HCT116 (cell line): ENCODE measurements around the gene OLFML3. TPM values are rescaled to one million over a fixed set of nuclear protein-coding genes. Genes with fewer than 3 reads are reported as not detected.

ENCODE experiments used
- ATAC-seq: fragments of 200-7000 bp; cut with Tn5 transposase; 2 replicates; pipeline ENCODE4 v1.9.1; 2020; ENCODE audit warnings: mild to moderate bottlenecking, moderate library complexity
- BruUV-seq: library from RNA; stranded (reverse); fragments of 400-500 nt; replicated peaks from 2 replicates; lab custom pipeline; 2021; lab: Mats Ljungman, UMichigan
- CTCF ChIA-PET: fragments of 300-600 bp; sonication (Branson Sonifier 250); formaldehyde crosslinking; loops from one replicate; lab custom pipeline; 2021; ENCODE audit warnings: antibody characterized with exemption; lab: Charles Lee
- POLR2A ChIA-PET: fragments of 300-600, 350-600 bp; sonication (Branson Sonifier 250); formaldehyde crosslinking; loops from one replicate; lab custom pipeline; 2021; ENCODE audit warnings: antibody characterized with exemption; lab: Charles Lee
- RAD21 ChIA-PET, 2 experiments: fragments of 300-600 bp; sonication (Branson Sonifier 250); formaldehyde crosslinking; loops; one replicate each; lab custom pipeline; 2023; ENCODE audit warnings: low total read pairs in 2 of 2; ENCODE audit not compliant: uncharacterized antibody in 2 of 2, unreplicated experiment in 2 of 2, low non-redundant PET in 1 of 2; lab: Charles Lee
- DNase-seq: peaks from one replicate; pipeline ENCODE4 v3.0.0-alpha.2; 2010; ENCODE audit warnings: low read depth, low spot score
- H2AFZ ChIP-seq: fragments of 200-600 bp; shearing (Covaris generic), sonication (generic); 2 replicates; pipeline ENCODE4 v1.6.1; 2017; ENCODE audit warnings: low read depth, mixed run types, mixed read lengths, antibody characterized with exemption, low read length; ENCODE audit not compliant: poor library complexity, severe bottlenecking
- H3K27ac ChIP-seq: 2 replicates; pipeline ENCODE4 v1.5.1; 2012; ENCODE audit warnings: low read depth, low read length
- H3K27me3 ChIP-seq: fragments of 200-600 bp; sonication (generic); 2 replicates; pipeline ENCODE4 v1.6.1; 2016; ENCODE audit warnings: mixed run types, low read length, mixed read lengths; ENCODE audit not compliant: insufficient read depth
- H3K36me3 ChIP-seq, 2 experiments: fragments of 200-500 bp in 1 of 2; fragments of 200-600 bp in 1 of 2; sonication (Bioruptor generic) in 1 of 2; sonication (generic) in 1 of 2; 2 replicates each; pipeline versions ENCODE4 v1.5.1 to v1.6.1; 2014 to 2016; ENCODE audit warnings: low read length in 2 of 2, inconsistent platforms in 1 of 2, mixed read lengths in 1 of 2, mixed run types in 1 of 2; ENCODE audit not compliant: insufficient read depth in 2 of 2, control insufficient read depth in 1 of 2
- H3K4me1 ChIP-seq, 2 experiments: fragments of 200-600 bp in 1 of 2; sonication (generic) in 1 of 2; 2 replicates each; pipeline versions ENCODE4 v1.5.1 to v1.6.1; 2012 to 2017; ENCODE audit warnings: low read length in 2 of 2, inconsistent platforms in 1 of 2, mild to moderate bottlenecking in 1 of 2, mixed read lengths in 1 of 2, mixed run types in 1 of 2, moderate library complexity in 1 of 2; ENCODE audit not compliant: insufficient read depth in 2 of 2, control insufficient read depth in 1 of 2
- H3K4me2 ChIP-seq: fragments of 200-600 bp; sonication (generic); 2 replicates; pipeline ENCODE4 v1.6.1; 2017; ENCODE audit warnings: mixed run types, low read length, mixed read lengths
- H3K4me3 ChIP-seq, 2 experiments: fragments of 200-600 bp in 1 of 2; sonication (generic) in 1 of 2; replicated peaks in 1 of 2; 2 replicates each; pipeline ENCODE4 v1.5.1; 2011 to 2016; ENCODE audit warnings: low read length in 2 of 2, control low read depth in 1 of 2, low read depth in 1 of 2, mild to moderate bottlenecking in 1 of 2, mixed read lengths in 1 of 2, mixed run types in 1 of 2
- H3K79me2 ChIP-seq: fragments of 200-600 bp; sonication (generic); 2 replicates; pipeline ENCODE4 v1.6.1; 2017; ENCODE audit warnings: mild to moderate bottlenecking, mixed run types, low read length, moderate library complexity, mixed read lengths; ENCODE audit not compliant: insufficient read depth
- H3K9ac ChIP-seq: fragments of 200-600 bp; sonication (generic); 2 replicates; pipeline ENCODE4 v1.6.1; 2016; ENCODE audit warnings: low read length, mixed read lengths
- H3K9me2 ChIP-seq: fragments of 200-600 bp; sonication (generic), shearing (Covaris generic); 2 replicates; pipeline ENCODE4 v1.6.1; 2017; ENCODE audit warnings: mixed run types, mild to moderate bottlenecking, moderate library complexity; ENCODE audit not compliant: insufficient read depth
- H3K9me3 ChIP-seq, 2 experiments: fragments of 200-500 bp in 1 of 2; fragments of 200-600 bp in 1 of 2; sonication (Bioruptor generic) in 1 of 2; sonication (generic) in 1 of 2; 2 replicates each; pipeline ENCODE4 v1.6.1; 2014 to 2017; ENCODE audit warnings: low read length in 2 of 2, mixed read lengths in 2 of 2, inconsistent platforms in 1 of 2, low read depth in 1 of 2, mild to moderate bottlenecking in 1 of 2, mixed run types in 1 of 2, moderate library complexity in 1 of 2; ENCODE audit not compliant: control insufficient read depth in 1 of 2, insufficient read depth in 1 of 2
- H4K20me1 ChIP-seq: fragments of 200-600 bp; sonication (generic), shearing (Covaris generic); 2 replicates; pipeline ENCODE4 v1.6.1; 2017; ENCODE audit warnings: mixed run types, mild to moderate bottlenecking, moderate library complexity; ENCODE audit not compliant: insufficient read depth
- CBX3 ChIP-seq: IDR thresholded peaks from 2 replicates; pipeline ENCODE4 v1.6.1; 2012; ENCODE audit warnings: low read depth
- CEBPB ChIP-seq: IDR thresholded peaks from 2 replicates; pipeline ENCODE4 v1.6.1; 2012; ENCODE audit warnings: low read depth
- EGR1 ChIP-seq: IDR thresholded peaks from 2 replicates; pipeline ENCODE4 v1.6.1; 2012; ENCODE audit warnings: low read depth
- EZH2 ChIP-seq: fragments of 200-600 bp; sonication (generic); IDR thresholded peaks from 2 replicates; pipeline ENCODE4 v1.6.1; 2017; ENCODE audit warnings: antibody characterized with exemption, mixed run types
- RAD21 ChIP-seq: IDR thresholded peaks from 2 replicates; pipeline ENCODE4 v1.6.1; 2012; ENCODE audit warnings: low read depth, mild to moderate bottlenecking
- SP1 ChIP-seq: IDR thresholded peaks from 2 replicates; pipeline ENCODE4 v1.6.1; 2012; ENCODE audit warnings: low read depth
- TCF7L2 ChIP-seq: IDR thresholded peaks from 2 replicates; pipeline ENCODE4 v1.7.0; 2011; ENCODE audit warnings: borderline replicate concordance, inconsistent platforms; ENCODE audit not compliant: insufficient read depth, insufficient read length; ENCODE audit errors: extremely low read depth
- YY1 ChIP-seq: IDR thresholded peaks from 2 replicates; pipeline ENCODE4 v1.6.1; 2011; ENCODE audit warnings: low read length, low read depth, moderate library complexity, mild to moderate bottlenecking; ENCODE audit not compliant: insufficient replicate concordance; ENCODE audit errors: extremely low read depth
- ZFX ChIP-seq: fragments of 450-650 bp; IDR thresholded peaks from 2 replicates; pipeline ENCODE4 v1.6.1; 2017
- ZNF274 ChIP-seq: fragments of 200-500 bp; sonication (Bioruptor generic); IDR thresholded peaks from 2 replicates; pipeline ENCODE4 v1.6.1; 2014; ENCODE audit warnings: mild to moderate bottlenecking, low read depth, low read length, inconsistent platforms
- intact Hi-C: fragments of 100-400 bp; cut with micrococcal nuclease; formaldehyde crosslinking; loops from 2 replicates; pipeline ENCODE4 v1.10.0; 2022
- total RNA-seq: library from RNA; stranded (reverse); gene quantifications from one replicate; pipeline ENCODE4 v1.2.1, GENCODE V29; 2021; ENCODE audit not compliant: unreplicated experiment
- TF ChIP-seq, protein P1 (sequence below): IDR thresholded peaks from 2 replicates; pipeline ENCODE4 v1.6.1; 2012

OLFML3 gene
- total RNA-seq, 1 experiment from 2014 or later: 0.25 TPM

DNA sequence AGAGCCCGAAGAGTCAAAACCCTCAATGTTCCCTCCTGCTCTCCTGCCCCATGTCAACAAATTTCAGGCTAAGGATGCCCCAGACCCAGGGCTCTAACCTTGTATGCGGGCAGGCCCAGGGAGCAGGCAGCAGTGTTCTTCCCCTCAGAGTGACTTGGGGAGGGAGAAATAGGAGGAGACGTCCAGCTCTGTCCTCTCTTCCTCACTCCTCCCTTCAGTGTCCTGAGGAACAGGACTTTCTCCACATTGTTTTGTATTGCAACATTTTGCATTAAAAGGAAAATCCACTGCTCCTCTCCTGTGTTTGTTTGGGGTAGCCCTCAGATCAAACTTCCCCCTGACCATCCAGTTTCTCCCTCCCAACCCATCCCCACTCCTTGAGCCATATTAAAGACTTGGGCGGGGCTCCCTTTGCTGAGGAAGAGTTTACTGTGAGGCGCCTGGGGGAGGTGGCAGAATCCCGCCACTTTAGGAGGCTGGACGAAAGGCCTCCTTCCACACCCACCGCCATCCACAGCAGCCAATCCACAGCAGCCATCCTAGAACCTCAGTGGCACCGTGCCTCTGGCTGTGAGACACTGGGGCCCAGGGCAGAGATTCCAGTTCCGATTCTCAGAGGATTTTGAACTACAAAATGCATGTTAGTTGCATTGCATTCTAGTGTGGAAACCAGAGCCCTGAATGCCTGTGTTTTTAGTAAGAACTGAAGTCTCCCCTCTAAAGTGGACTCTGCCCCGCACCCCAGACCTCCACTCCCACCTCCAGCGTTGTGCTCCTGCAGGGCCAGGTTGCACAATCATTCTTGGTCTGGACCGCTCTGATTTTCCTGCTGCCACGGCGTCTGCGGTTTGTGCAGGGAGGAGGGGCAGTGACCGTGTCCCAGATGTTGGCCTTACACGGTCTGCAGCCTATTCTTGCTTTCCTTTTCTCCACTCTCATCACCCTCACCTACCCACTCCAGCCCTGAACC is 3.0 kb downstream of the OLFML3 start:
- Histone ChIP-seq H3K27me3 (no peaks in the 10 kb centered on the region), H3K9ac (no peak overlapping the region), H2AFZ (no peak overlapping the region), H3K79me2 (no peaks in the 10 kb centered on the region), H3K36me3 (no peaks in the 10 kb centered on the region), H4K20me1 (no peaks in the 10 kb centered on the region), H3K9me2 (no peaks in the 10 kb centered on the region), H3K27ac (no peak overlapping the region), H3K4me1 (peaks cover 5 to 7% of the 10 kb centered on the region in 2 experiments; a peak in 3 of 4 replicates), H3K4me3 (no peak overlapping the region), H3K4me2 (no peak overlapping the region), H3K9me3 (no peaks in the 10 kb centered on the region)
- CTCF ChIA-PET: no interaction called here
- RAD21 ChIA-PET: no interaction called here
- intact Hi-C loops: no loop called here
- POLR2A ChIA-PET: no interaction called here
- TF ChIP-seq SP1: no peak
- no peak for TF ChIP-seq TCF7L2
- TF ChIP-seq EZH2: no peak
- TF ChIP-seq ZNF274: no peak
- no peak for TF ChIP-seq EGR1
- no peak for TF ChIP-seq ZFX
- BruUV-seq: no TSS peak
- ATAC-seq (no peak), DNase-seq (no peak)

- DNase-seq: no peak
- H3K4me1 ChIP-seq: peaks cover 5 to 7% of the 10 kb centered on the region in 2 experiments; a peak in 3 of 4 replicates
- CTCF ChIA-PET: no interaction called here
- no peak for ATAC-seq
- no peaks in the 10 kb centered on the region for H3K79me2 ChIP-seq
- H3K9me3 ChIP-seq: no peaks in the 10 kb centered on the region
- no peaks in the 10 kb centered on the region for H4K20me1 ChIP-seq
- H2AFZ ChIP-seq: no peak overlapping the region
- no peak overlapping the region for H3K4me3 ChIP-seq
- H3K4me2 ChIP-seq: no peak overlapping the region
- TF ChIP-seq CEBPB: no peak
- TF ChIP-seq, protein P1, sequence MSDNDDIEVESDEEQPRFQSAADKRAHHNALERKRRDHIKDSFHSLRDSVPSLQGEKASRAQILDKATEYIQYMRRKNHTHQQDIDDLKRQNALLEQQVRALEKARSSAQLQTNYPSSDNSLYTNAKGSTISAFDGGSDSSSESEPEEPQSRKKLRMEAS: no peak
- no peak for TF ChIP-seq RAD21
- no peak for TF ChIP-seq CBX3
- no peak for TF ChIP-seq YY1
- TF ChIP-seq, all 23 proteins: peak for 0
- POLR2A ChIA-PET: no interaction called here
- Histone ChIP-seq H3K27me3 (no peaks in the 10 kb centered on the region), H3K36me3 (no peaks in the 10 kb centered on the region), H3K9ac (no peak overlapping the region), H3K27ac (no peak overlapping the region), H3K9me2 (no peaks in the 10 kb centered on the region)
- intact Hi-C loops: no loop called here
- BruUV-seq: no TSS peak
- RAD21 ChIA-PET: no interaction called here
These were observed 3.7 kb downstream of the OLFML3 start for GRCh38 chr1:113982949-113983348.
